ENCODE data around the gene ZFPM1. TPM values are rescaled to one million over a fixed set of nuclear protein-coding genes. Genes with fewer than 3 reads are reported as not detected.

Gene ZFPM1
- total RNA-seq, 1 experiment from 2014 or later: 24.1 TPM

DNA sequence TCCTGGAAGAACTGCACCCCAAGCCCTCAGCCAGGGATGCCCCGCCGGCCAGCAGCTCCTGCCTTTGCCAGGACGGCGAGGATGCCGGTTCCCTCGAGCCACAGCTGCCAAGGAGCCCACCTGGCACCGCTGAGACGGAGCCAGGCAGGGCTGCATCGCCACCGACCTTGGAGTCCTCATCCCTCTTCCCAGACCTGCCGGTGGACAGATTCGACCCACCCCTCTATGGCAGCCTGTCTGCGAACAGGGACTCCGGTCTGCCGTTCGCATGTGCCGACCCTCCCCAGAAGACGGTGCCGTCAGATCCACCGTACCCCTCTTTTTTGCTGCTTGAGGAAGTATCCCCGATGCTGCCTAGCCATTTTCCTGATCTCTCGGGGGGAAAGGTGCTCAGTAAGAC, 21.4 kb upstream of the ZFPM1 start:
- no peaks in the 10 kb centered on the region for H3K36me3 ChIP-seq (ENCODE audit: control insufficient read depth, insufficient read depth, low read length)
- Mint-ChIP-seq H3K27me3 (ENCODE audit: insufficient read depth, unreplicated experiment) (peaks cover 9% of the 10 kb centered on the region), H3K27ac (ENCODE audit: unreplicated experiment) (no peak overlapping the region), H3K36me3 (ENCODE audit: insufficient read depth, unreplicated experiment) (peaks cover 6% of the 10 kb centered on the region), H3K4me3 (ENCODE audit: unreplicated experiment) (peak overlapping the region; percentile 57), H3K4me1 (ENCODE audit: low read depth, unreplicated experiment) (no peaks in the 10 kb centered on the region), H3K9me3 (ENCODE audit: unreplicated experiment) (no peaks in the 10 kb centered on the region)
- H3K4me3 ChIP-seq (ENCODE audit: low read depth, low read length): no peak overlapping the region
- no TSS peak for BruUV-seq (replicated peaks)
- H3K27me3 ChIP-seq (replicated peaks; ENCODE audit: control insufficient read depth, insufficient read depth, low read length): peaks cover 2% of the 10 kb centered on the region; the same call in 1 of the 2 replicates
- ChIA-PET CTCF (no interaction called here), POLR2A (no interaction called here)
- no peaks in the 10 kb centered on the region for H3K9me3 ChIP-seq
- DNase-seq: no peak
- H3K4me1 ChIP-seq: peaks cover 10% of the 10 kb centered on the region
- TF ChIP-seq, protein P1, sequence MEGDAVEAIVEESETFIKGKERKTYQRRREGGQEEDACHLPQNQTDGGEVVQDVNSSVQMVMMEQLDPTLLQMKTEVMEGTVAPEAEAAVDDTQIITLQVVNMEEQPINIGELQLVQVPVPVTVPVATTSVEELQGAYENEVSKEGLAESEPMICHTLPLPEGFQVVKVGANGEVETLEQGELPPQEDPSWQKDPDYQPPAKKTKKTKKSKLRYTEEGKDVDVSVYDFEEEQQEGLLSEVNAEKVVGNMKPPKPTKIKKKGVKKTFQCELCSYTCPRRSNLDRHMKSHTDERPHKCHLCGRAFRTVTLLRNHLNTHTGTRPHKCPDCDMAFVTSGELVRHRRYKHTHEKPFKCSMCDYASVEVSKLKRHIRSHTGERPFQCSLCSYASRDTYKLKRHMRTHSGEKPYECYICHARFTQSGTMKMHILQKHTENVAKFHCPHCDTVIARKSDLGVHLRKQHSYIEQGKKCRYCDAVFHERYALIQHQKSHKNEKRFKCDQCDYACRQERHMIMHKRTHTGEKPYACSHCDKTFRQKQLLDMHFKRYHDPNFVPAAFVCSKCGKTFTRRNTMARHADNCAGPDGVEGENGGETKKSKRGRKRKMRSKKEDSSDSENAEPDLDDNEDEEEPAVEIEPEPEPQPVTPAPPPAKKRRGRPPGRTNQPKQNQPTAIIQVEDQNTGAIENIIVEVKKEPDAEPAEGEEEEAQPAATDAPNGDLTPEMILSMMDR (IDR thresholded peaks at IDR 0.05; ENCODE audit: insufficient read depth in 1 of 2, low read depth in 1 of 2, low read length in 1 of 2, severe bottlenecking in 1 of 2, unreplicated experiment in 1 of 2): no peak
- intact Hi-C loops (cut with micrococcal nuclease; ENCODE audit: unreplicated experiment): loop anchor here (10.0 kb wide), 1 partner anchor 237 kb away; no protein-coding TSS in a partner anchor

DNA sequence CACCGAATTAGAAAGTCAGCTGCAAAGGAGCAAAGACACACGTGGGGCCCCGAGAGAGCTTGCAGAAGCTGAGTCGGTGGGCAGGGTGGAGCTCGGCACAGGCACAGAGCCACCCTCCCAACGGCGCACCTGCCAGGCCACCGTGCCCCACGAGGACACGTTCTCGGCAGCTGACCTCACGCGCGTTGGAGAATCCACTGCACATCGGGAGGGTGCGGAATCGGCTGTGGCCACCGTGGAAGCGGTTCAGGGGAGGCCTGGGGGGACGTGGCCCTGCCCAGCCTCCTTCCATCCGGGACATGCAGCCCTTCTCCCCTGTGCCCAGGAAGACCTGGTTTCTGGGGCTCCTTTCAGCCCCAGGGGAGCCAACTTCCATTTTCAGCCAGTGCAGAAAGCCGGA, 20.9 kb upstream of the ZFPM1 start:
- no peak overlapping the region for H3K4me3 ChIP-seq (ENCODE audit: low read depth, low read length)
- CTCF ChIA-PET: no interaction called here
- peaks cover 10% of the 10 kb centered on the region for H3K4me1 ChIP-seq
- Mint-ChIP-seq H3K4me1 (ENCODE audit: low read depth, unreplicated experiment) (no peaks in the 10 kb centered on the region), H3K27me3 (ENCODE audit: insufficient read depth, unreplicated experiment) (peaks cover 9% of the 10 kb centered on the region), H3K4me3 (ENCODE audit: unreplicated experiment) (no peak overlapping the region), H3K27ac (ENCODE audit: unreplicated experiment) (no peak overlapping the region), H3K9me3 (ENCODE audit: unreplicated experiment) (no peaks in the 10 kb centered on the region), H3K36me3 (ENCODE audit: insufficient read depth, unreplicated experiment) (peaks cover 6% of the 10 kb centered on the region)
- intact Hi-C loops (cut with micrococcal nuclease; ENCODE audit: unreplicated experiment): loop anchor here (10.0 kb wide), 1 partner anchor 237 kb away; no protein-coding TSS in a partner anchor
- H3K9me3 ChIP-seq: no peaks in the 10 kb centered on the region
- DNase-seq: no peak
- no TSS peak for BruUV-seq (replicated peaks)
- TF ChIP-seq, protein P1 (IDR thresholded peaks at IDR 0.05; ENCODE audit: insufficient read depth in 1 of 2, low read depth in 1 of 2, low read length in 1 of 2, severe bottlenecking in 1 of 2, unreplicated experiment in 1 of 2): no peak
- POLR2A ChIA-PET: no interaction called here
- peaks cover 2% of the 10 kb centered on the region; the same call in 1 of the 2 replicates for H3K27me3 ChIP-seq (replicated peaks; ENCODE audit: control insufficient read depth, insufficient read depth, low read length)
- H3K36me3 ChIP-seq (ENCODE audit: control insufficient read depth, insufficient read depth, low read length): no peaks in the 10 kb centered on the region

DNA sequence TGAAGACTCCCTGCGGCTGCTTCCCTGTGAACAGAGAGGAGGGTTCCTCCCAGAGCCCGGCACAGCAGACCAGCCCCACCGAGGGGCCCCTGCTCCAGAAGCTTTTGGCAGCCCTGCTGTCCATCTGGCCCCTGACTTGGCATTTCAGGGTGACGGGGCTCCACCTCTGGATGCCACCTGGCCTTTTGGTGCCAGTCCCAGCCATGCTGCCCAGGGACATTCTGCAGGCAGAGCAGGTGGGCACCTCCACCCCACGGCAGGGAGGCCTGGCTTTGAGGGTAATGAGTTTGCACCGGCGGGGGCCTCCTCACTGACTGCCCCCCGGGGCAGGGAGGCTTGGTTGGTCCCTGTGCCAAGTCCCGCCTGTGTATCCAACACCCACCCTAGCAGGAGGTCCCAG, 20.3 kb upstream of the ZFPM1 start:
- no peak overlapping the region for H3K4me3 Mint-ChIP-seq (ENCODE audit: unreplicated experiment)
- TF ChIP-seq, protein P1 (IDR thresholded peaks at IDR 0.05; ENCODE audit: insufficient read depth in 1 of 2, low read depth in 1 of 2, low read length in 1 of 2, severe bottlenecking in 1 of 2, unreplicated experiment in 1 of 2): no peak
- Histone ChIP-seq H3K4me1 (peaks cover 10% of the 10 kb centered on the region), H3K27me3 (replicated peaks; ENCODE audit: control insufficient read depth, insufficient read depth, low read length) (peaks cover 2% of the 10 kb centered on the region; the same call in 1 of the 2 replicates), H3K9me3 (no peaks in the 10 kb centered on the region), H3K36me3 (ENCODE audit: control insufficient read depth, insufficient read depth, low read length) (no peaks in the 10 kb centered on the region), H3K4me3 (ENCODE audit: low read depth, low read length) (no peak overlapping the region)
- no peaks in the 10 kb centered on the region for H3K9me3 Mint-ChIP-seq (ENCODE audit: unreplicated experiment)
- peaks cover 6% of the 10 kb centered on the region for H3K36me3 Mint-ChIP-seq (ENCODE audit: insufficient read depth, unreplicated experiment)
- no peak for DNase-seq
- CTCF ChIA-PET: no interaction called here
- no TSS peak for BruUV-seq (replicated peaks)
- intact Hi-C loops (cut with micrococcal nuclease; ENCODE audit: unreplicated experiment): loop anchor here (10.0 kb wide), 1 partner anchor 238 kb away; no protein-coding TSS in a partner anchor
- H3K4me1 Mint-ChIP-seq (ENCODE audit: low read depth, unreplicated experiment): no peaks in the 10 kb centered on the region
- H3K27me3 Mint-ChIP-seq (ENCODE audit: insufficient read depth, unreplicated experiment): peaks cover 9% of the 10 kb centered on the region
- POLR2A ChIA-PET: no interaction called here
- no peak overlapping the region for H3K27ac Mint-ChIP-seq (ENCODE audit: unreplicated experiment)

Measured in Caco-2 (cell line).